WTC11 (cell line): Measurements from ENCODE around the gene CUTA. TPM values are rescaled to one million over a fixed set of nuclear protein-coding genes. Genes with fewer than 3 reads are reported as not detected.
A peak's percentile ranks its signal among the peaks of the same experiment; 100 is the strongest.

Experiments used
- ATAC-seq: fragments of 200-7000 bp; cut with Tn5 transposase; 2 replicates; pipeline ENCODE4 v1.10.0; 2021; ENCODE audit warnings: mild to moderate bottlenecking, moderate library complexity
- CTCF ChIA-PET: fragments of 300-600 bp; sonication (Branson Sonifier 250); formaldehyde crosslinking; loops from one replicate; lab custom pipeline; 2021; ENCODE audit warnings: antibody characterized with exemption; lab: Charles Lee
- POLR2A ChIA-PET: fragments of 350-600 bp; sonication (Branson Sonifier 250); formaldehyde crosslinking; loops from one replicate; lab custom pipeline; 2021; ENCODE audit warnings: antibody characterized with exemption; lab: Charles Lee
- DNase-seq: peaks from one replicate; pipeline ENCODE4 v3.0.0; 2021; ENCODE audit warnings: low spot score
- H3K27ac Mint-ChIP-seq: 2 replicates; pipeline ENCODE4 v1.8.0; 2021; ENCODE audit warnings: mixed read lengths
- H3K27me3 Mint-ChIP-seq: 2 replicates; pipeline ENCODE4 v1.8.0; 2021; ENCODE audit warnings: low read depth, mild to moderate bottlenecking, moderate library complexity, mixed read lengths
- H3K36me3 Mint-ChIP-seq: 2 replicates; pipeline ENCODE4 v1.8.0; 2021; ENCODE audit warnings: mixed read lengths
- H3K4me1 Mint-ChIP-seq: 2 replicates; pipeline ENCODE4 v1.8.0; 2022; ENCODE audit warnings: mixed read lengths
- H3K4me3 Mint-ChIP-seq: 2 replicates; pipeline ENCODE4 v1.8.0; 2021; ENCODE audit warnings: mild to moderate bottlenecking, moderate library complexity, mixed read lengths
- H3K9me3 Mint-ChIP-seq: 2 replicates; pipeline ENCODE4 v1.8.0; 2021; ENCODE audit warnings: mixed read lengths
- GABPB1 ChIP-seq: sonication (generic); formaldehyde crosslinking; IDR thresholded peaks from 2 replicates; pipeline ENCODE4 v1.8.1; 2023; ENCODE audit warnings: mild to moderate bottlenecking, missing genetic modification reagents
- GRHL2 ChIP-seq: fragments of 250-450 bp; sonication (Bioruptor Pico); IDR thresholded peaks from 2 replicates; pipeline ENCODE4 v1.8.0; 2022; ENCODE audit warnings: mild to moderate bottlenecking, moderate library complexity; ENCODE audit not compliant: insufficient replicate concordance, severe bottlenecking
- GTF2I ChIP-seq: fragments of 250-450 bp; sonication (Bioruptor Pico); conservative IDR thresholded peaks from 2 replicates; pipeline ENCODE4 v1.4.0; 2021; ENCODE audit warnings: mild to moderate bottlenecking
- JAZF1 ChIP-seq: fragments of 250-450 bp; sonication (Bioruptor Pico); IDR thresholded peaks from 2 replicates; pipeline ENCODE4 v1.9.0; 2021; ENCODE audit warnings: moderate library complexity, mild to moderate bottlenecking, inconsistent platforms
- MYBL2 ChIP-seq: sonication (generic); formaldehyde crosslinking; IDR thresholded peaks from 2 replicates; pipeline ENCODE4 v1.8.1; 2023; ENCODE audit warnings: mild to moderate bottlenecking, moderate library complexity, missing genetic modification reagents
- NFATC4 ChIP-seq: fragments of 250-450 bp; sonication (Bioruptor Pico); IDR thresholded peaks from 2 replicates; pipeline ENCODE4 v1.9.0; 2021; ENCODE audit warnings: mild to moderate bottlenecking
- SMAD4 ChIP-seq: sonication (generic); formaldehyde crosslinking; IDR thresholded peaks from 2 replicates; pipeline ENCODE4 v1.8.0; 2022; ENCODE audit warnings: mild to moderate bottlenecking, missing genetic modification reagents
- ZNF138 ChIP-seq: sonication (generic); formaldehyde crosslinking; conservative IDR thresholded peaks from 2 replicates; pipeline ENCODE4 v1.8.1; 2022; ENCODE audit warnings: mild to moderate bottlenecking, moderate library complexity, missing genetic modification reagents
- total RNA-seq: library from RNA; stranded (reverse); gene quantifications from 3 replicates; pipeline ENCODE4 v1.2.3, GENCODE V29; 2021
- TF ChIP-seq, protein P1 (sequence below): sonication (generic); formaldehyde crosslinking; IDR thresholded peaks from 2 replicates; pipeline ENCODE4 v1.8.0; 2022; ENCODE audit warnings: missing genetic modification reagents
- TF ChIP-seq, protein P2 (sequence below): sonication (generic); formaldehyde crosslinking; IDR thresholded peaks from 2 replicates; pipeline ENCODE4 v1.8.1; 2022; ENCODE audit warnings: mild to moderate bottlenecking, missing genetic modification reagents, moderate library complexity, borderline replicate concordance
- TF ChIP-seq, protein P3 (sequence below): sonication (generic); formaldehyde crosslinking; IDR thresholded peaks from 2 replicates; pipeline ENCODE4 v1.8.0; 2022; ENCODE audit warnings: mild to moderate bottlenecking, missing genetic modification reagents
- TF ChIP-seq, protein P4 (sequence below): fragments of 200-600 bp; IDR thresholded peaks from 2 replicates; pipeline ENCODE4 v1.8.0; 2022; ENCODE audit warnings: antibody characterized with exemption

Gene CUTA
- total RNA-seq, 1 experiment from 2014 or later, result 247 TPM

DNA sequence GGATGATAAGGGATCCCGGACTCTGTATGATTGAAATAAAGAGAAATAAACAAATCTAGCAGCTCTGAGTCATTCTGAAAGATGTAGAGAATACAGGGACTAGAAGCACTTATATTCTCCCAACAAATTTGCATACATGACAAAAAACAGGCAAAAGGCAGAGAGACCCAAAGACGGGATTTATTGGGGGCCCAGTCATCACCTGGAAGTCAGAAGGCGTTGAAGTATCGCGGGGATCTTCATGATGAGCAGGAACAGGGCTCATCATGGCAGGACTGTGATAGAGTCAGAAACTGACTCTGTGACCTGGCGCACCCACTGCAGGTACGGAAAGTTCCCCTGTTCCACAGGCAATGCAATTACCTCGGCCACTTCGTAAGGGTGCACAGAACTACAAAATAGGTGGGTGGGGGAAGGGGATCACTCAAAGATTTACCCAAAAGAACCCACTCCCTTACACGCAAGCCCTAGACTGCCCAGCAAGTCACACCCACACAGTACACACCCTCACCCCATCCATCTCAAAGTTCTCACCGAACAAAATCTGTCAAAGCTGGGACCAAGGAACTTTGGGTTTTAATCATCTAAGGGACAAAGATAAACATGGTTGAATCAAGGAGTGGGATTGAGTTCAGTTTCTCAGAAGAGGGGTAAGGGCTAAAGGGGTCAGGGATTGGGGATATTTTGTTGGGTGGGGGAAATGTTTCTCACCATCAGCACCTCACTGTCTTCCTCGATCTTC is 1.4 kb downstream of the CUTA start:
- H3K9me3 Mint-ChIP-seq, result no peaks in the 10 kb centered on the region
- H3K4me3 Mint-ChIP-seq, result peak overlapping the region; percentile 96
- no peak for DNase-seq
- POLR2A ChIA-PET, result no interaction called here
- TF ChIP-seq, protein P1, sequence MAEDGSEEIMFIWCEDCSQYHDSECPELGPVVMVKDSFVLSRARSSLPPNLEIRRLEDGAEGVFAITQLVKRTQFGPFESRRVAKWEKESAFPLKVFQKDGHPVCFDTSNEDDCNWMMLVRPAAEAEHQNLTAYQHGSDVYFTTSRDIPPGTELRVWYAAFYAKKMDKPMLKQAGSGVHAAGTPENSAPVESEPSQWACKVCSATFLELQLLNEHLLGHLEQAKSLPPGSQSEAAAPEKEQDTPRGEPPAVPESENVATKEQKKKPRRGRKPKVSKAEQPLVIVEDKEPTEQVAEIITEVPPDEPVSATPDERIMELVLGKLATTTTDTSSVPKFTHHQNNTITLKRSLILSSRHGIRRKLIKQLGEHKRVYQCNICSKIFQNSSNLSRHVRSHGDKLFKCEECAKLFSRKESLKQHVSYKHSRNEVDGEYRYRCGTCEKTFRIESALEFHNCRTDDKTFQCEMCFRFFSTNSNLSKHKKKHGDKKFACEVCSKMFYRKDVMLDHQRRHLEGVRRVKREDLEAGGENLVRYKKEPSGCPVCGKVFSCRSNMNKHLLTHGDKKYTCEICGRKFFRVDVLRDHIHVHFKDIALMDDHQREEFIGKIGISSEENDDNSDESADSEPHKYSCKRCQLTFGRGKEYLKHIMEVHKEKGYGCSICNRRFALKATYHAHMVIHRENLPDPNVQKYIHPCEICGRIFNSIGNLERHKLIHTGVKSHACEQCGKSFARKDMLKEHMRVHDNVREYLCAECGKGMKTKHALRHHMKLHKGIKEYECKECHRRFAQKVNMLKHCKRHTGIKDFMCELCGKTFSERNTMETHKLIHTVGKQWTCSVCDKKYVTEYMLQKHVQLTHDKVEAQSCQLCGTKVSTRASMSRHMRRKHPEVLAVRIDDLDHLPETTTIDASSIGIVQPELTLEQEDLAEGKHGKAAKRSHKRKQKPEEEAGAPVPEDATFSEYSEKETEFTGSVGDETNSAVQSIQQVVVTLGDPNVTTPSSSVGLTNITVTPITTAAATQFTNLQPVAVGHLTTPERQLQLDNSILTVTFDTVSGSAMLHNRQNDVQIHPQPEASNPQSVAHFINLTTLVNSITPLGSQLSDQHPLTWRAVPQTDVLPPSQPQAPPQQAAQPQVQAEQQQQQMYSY (CRISPR knock-in tag), result no peak
- TF ChIP-seq, all 79 proteins: peak for 0
- no peaks in the 10 kb centered on the region for H3K27me3 Mint-ChIP-seq
- no peak for ATAC-seq
- peaks cover 34% of the 10 kb centered on the region for H3K36me3 Mint-ChIP-seq
- peaks cover 55% of the 10 kb centered on the region for H3K4me1 Mint-ChIP-seq
- CTCF ChIA-PET, result interaction anchor here (2.1 kb wide), 1 partner anchor 10 kb away, joined by 11 read pairs; no protein-coding TSS in a partner anchor
- H3K27ac Mint-ChIP-seq, result peak overlapping the region; percentile 97

DNA sequence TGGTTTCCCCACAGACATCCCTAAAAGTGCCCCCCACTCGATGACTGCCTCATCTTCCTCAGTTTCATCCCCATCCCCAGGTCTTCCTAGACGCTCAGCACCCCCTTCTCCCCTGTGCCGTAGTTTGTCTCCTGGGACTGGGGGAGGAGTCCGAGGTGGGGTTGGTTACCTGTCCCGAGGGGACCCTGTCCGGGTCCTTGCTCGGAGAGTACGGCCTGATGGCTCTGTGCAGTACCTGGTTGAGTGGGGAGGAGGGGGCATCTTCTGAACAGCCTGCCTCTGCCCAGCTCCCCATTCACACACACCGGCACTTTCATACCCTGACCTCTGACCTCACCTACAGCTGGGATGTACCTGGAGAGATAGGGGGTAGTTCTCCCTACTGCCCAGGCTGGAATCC is 2.1 kb downstream of the CUTA start:
- no peak for ATAC-seq
- no peak for TF ChIP-seq NFATC4 (CRISPR knock-in tag)
- TF ChIP-seq, protein P2, sequence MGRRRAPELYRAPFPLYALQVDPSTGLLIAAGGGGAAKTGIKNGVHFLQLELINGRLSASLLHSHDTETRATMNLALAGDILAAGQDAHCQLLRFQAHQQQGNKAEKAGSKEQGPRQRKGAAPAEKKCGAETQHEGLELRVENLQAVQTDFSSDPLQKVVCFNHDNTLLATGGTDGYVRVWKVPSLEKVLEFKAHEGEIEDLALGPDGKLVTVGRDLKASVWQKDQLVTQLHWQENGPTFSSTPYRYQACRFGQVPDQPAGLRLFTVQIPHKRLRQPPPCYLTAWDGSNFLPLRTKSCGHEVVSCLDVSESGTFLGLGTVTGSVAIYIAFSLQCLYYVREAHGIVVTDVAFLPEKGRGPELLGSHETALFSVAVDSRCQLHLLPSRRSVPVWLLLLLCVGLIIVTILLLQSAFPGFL (CRISPR knock-in tag), result no peak
- TF ChIP-seq, protein P3, sequence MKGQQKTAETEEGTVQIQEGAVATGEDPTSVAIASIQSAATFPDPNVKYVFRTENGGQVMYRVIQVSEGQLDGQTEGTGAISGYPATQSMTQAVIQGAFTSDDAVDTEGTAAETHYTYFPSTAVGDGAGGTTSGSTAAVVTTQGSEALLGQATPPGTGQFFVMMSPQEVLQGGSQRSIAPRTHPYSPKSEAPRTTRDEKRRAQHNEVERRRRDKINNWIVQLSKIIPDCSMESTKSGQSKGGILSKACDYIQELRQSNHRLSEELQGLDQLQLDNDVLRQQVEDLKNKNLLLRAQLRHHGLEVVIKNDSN (CRISPR knock-in tag), result no peak
- TF ChIP-seq GRHL2, result no peak
- TF ChIP-seq MYBL2, result no peak
- TF ChIP-seq, protein P1 (CRISPR knock-in tag), result no peak
- Mint-ChIP-seq H3K36me3 (peaks cover 34% of the 10 kb centered on the region), H3K4me3 (peak overlapping the region; percentile 96; the same call in 1 of the 2 replicates), H3K4me1 (peaks cover 53% of the 10 kb centered on the region), H3K27me3 (no peaks in the 10 kb centered on the region), H3K9me3 (no peaks in the 10 kb centered on the region), H3K27ac (peak overlapping the region; percentile 27; the same call in 1 of the 2 replicates)
- POLR2A ChIA-PET, result no interaction called here
- DNase-seq, result no peak
- CTCF ChIA-PET, result interaction anchor here (1.3 to 1.6 kb wide), 3 partner anchors 10 to 38 kb away, joined by 4 to 11 read pairs (median 7); partner anchors contain the start of gene ZBTB9

DNA sequence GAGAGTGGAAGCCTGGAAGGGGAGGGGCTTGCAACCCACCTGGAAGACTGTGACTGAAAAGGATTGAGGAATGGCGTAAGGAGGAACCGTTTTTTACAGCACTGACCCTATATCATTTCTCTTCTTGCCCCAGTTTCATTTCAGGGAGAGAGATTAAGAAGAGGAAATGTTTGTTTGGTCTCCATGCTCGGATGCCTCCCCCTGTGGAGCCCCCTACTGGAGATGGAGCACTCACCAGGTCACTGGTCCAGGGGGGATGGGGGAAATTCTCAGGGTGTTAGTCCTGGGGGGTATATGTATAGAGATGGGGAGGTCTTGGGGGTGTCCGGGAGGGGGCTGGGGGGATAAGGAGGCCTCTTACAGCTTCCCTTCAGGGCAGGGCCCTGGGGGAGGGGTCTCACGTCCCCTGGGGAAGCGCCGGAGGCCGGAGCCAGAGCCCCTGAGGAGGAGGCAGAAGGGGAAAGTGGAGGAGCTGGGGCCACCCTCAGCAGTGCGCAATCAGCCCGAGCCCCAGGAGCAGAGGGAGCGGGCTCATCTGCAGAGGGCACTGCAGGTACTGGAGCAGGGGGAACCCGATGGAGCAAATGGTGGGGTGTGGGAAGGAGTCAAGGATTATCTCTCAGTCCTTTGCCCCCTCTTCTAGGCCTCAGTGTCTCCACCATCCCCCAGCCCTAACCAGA is 3.2 kb downstream of the CUTA start:
- no peaks in the 10 kb centered on the region for H3K27me3 Mint-ChIP-seq

More for the DNA sequence above, 3.2 kb downstream of the CUTA start:
- H3K4me1 Mint-ChIP-seq, result peaks cover 52% of the 10 kb centered on the region
- ATAC-seq (no peak), DNase-seq (no peak)
- H3K4me3 Mint-ChIP-seq, result no peak overlapping the region
- peaks cover 34% of the 10 kb centered on the region for H3K36me3 Mint-ChIP-seq
- peak overlapping the region; percentile 78; the same call in 1 of the 2 replicates for H3K27ac Mint-ChIP-seq
- no peaks in the 10 kb centered on the region for H3K9me3 Mint-ChIP-seq
- ChIA-PET POLR2A (no interaction called here), CTCF (interaction anchor here (0.6 to 1.6 kb wide), 6 partner anchors 11 to 212 kb away, joined by 3 to 11 read pairs (median 4); partner anchors contain the start of genes ZBTB22 and ZBTB9)
- TF ChIP-seq GTF2I, result no peak
- no peak for TF ChIP-seq GABPB1
- no peak for TF ChIP-seq SMAD4 (CRISPR knock-in tag)
- no peak for TF ChIP-seq JAZF1 (CRISPR knock-in tag)
- no peak for TF ChIP-seq ZNF138 (CRISPR knock-in tag)
- TF ChIP-seq, protein P4, sequence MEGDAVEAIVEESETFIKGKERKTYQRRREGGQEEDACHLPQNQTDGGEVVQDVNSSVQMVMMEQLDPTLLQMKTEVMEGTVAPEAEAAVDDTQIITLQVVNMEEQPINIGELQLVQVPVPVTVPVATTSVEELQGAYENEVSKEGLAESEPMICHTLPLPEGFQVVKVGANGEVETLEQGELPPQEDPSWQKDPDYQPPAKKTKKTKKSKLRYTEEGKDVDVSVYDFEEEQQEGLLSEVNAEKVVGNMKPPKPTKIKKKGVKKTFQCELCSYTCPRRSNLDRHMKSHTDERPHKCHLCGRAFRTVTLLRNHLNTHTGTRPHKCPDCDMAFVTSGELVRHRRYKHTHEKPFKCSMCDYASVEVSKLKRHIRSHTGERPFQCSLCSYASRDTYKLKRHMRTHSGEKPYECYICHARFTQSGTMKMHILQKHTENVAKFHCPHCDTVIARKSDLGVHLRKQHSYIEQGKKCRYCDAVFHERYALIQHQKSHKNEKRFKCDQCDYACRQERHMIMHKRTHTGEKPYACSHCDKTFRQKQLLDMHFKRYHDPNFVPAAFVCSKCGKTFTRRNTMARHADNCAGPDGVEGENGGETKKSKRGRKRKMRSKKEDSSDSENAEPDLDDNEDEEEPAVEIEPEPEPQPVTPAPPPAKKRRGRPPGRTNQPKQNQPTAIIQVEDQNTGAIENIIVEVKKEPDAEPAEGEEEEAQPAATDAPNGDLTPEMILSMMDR, result no peak
- TF ChIP-seq, all 79 proteins: peak for 0
